MG63 (cell line): ENCODE data around the gene WNT3A. TPM values are rescaled to one million over a fixed set of nuclear protein-coding genes. Genes with fewer than 3 reads are reported as not detected.
"Not testable (repeated sequence)": the region's sequence is repeated elsewhere in the genome, so short reads cannot be mapped to it uniquely, and the experiment has no call there.

Experiments used
- DNase-seq: peaks from one replicate; pipeline ENCODE4 v3.0.0-alpha.2; 2020
- H3K27me3 ChIP-seq: fragments of 250-450 bp; sonication (Bioruptor Pico); 2 replicates; pipeline ENCODE4 v1.5.1; 2020; ENCODE audit warnings: mild to moderate bottlenecking, moderate library complexity
- H3K36me3 ChIP-seq: fragments of 250-450 bp; sonication (Bioruptor Pico); 2 replicates; pipeline ENCODE4 v1.5.1; 2020; ENCODE audit warnings: mild to moderate bottlenecking, moderate library complexity
- H3K4me3 ChIP-seq: fragments of 250-450 bp; sonication (Bioruptor Pico); 2 replicates; pipeline ENCODE4 v1.5.1; 2020; ENCODE audit warnings: mild to moderate bottlenecking, moderate library complexity
- H3K9me3 ChIP-seq: fragments of 250-450 bp; sonication (Bioruptor Pico); 2 replicates; pipeline ENCODE4 v1.5.1; 2020; ENCODE audit warnings: mild to moderate bottlenecking, moderate library complexity
- total RNA-seq: library from RNA; depleted of rRNA; stranded (reverse); fragments of >200 nt; shearing (Covaris generic); gene quantifications from 2 replicates; pipeline ENCODE4 v1.2.3, GENCODE V29; 2014; ENCODE audit warnings: low replicate concordance

WNT3A gene
- total RNA-seq, 1 experiment from 2014 or later = not detected

DNA sequence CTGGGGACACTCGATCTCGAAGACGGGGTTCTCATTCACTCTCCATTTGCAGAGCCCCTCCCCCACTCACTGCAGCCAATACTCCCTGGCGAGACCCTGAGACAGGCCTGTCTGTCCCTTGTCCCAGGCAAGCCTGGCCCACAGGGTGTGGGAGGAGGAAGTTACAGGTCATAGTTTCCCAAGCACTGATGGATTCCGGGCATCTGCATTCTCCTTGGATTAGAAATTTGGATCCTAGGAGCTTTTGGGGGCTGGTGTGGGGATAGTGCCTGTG is 11.3 kb downstream of the WNT3A start:
- Histone ChIP-seq H3K27me3 (no peaks in the 10 kb centered on the region), H3K36me3 (no peaks in the 10 kb centered on the region), H3K4me3 (no peak overlapping the region), H3K9me3 (no peaks in the 10 kb centered on the region)
- DNase-seq = no peak

DNA sequence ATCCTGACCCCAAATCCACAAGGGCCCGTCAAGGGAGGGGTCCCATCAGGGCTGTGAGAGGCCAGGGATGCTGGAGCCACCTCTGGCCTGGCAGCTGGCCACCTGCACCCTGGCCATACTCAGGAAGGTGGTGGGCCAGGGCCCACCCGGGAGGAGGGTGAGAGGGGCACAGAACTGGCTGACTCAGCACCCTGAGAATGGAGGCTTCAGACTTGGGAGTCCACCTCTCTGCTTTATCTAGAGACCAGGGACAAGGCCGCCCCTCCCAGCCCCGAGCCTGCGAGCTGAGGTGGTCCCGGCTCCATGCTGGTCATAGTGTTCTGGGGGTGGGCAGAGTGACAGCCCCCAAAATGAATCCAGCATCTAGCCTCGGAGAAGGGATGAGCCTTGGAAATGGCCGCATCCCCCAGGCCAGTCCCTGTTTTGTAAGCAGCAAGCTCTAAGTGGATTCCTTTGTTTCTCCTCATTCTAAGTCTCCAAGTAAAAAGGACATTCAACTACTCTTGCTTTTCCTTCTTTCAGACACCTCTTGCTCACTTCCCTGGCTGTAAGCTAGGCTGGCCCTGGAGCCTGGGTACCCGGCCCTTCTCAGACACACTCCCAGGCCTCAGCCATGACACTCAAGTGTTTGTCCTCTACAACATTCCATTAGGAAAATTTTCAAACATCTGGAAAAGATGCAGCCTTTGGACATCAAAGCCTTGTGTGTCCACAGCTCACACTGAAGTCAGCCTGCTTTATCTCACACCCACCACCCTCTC is 12.3 kb downstream of the WNT3A start:
- no peaks in the 10 kb centered on the region for H3K9me3 ChIP-seq
- peaks cover 4% of the 10 kb centered on the region; the same call in 1 of the 2 replicates for H3K27me3 ChIP-seq
- no peaks in the 10 kb centered on the region for H3K36me3 ChIP-seq
- H3K4me3 ChIP-seq = no peak overlapping the region
- DNase-seq = no peak

DNA sequence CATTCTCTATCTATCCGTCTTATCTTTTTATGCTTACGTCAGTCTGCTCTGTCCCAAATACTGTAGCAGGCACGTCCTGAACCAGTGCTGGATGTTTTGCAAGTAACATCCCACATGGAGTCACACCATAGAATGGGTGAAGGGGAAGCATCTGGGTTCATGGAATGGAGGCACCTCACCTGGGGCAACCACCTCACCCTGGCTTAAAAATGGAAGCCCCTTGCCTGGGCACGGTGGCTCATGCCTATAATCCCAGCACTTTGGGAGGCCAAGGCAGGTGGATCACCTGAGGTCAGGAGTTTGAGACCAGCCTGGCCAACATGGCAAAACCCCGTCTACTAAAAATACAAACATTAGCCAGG is 12.9 kb downstream of the WNT3A start:
- not testable (repeated sequence) for DNase-seq, H3K9me3 ChIP-seq, H3K4me3 ChIP-seq, H3K36me3 ChIP-seq, H3K27me3 ChIP-seq

DNA sequence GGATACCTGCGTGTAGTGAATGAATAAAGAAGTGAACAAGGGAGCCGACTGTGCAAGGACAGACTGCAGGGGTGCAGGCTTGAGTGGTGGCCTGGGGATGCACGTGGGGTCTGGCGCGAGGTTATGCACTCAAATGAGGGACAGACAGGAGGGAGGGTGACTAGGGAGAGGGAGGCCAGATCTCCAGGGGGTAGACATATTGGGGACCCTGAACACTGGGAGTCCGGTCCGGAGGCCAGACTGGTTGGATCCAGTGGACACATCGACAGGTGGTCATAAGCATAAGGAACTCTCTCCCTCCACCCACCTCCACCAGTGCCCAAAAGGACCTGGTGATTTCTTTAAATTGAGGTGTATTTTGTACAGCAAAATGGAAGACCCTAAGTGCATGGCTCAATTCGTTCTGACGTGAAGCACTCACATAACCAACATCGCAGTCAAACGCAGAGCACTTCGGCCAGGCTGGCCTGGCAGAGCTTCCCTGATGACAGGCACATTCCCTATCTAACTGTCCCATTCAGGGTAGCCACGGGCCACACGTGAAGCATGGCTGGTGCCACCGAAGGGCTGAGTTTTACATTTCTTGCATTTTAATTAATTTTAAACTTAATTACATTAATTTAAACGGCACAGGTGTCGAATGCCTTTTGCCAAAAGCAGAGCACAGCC is 14.0 kb downstream of the WNT3A start:
- no peaks in the 10 kb centered on the region for H3K36me3 ChIP-seq
- H3K4me3 ChIP-seq = no peak overlapping the region
- DNase-seq = no peak
- peaks cover 9% of the 10 kb centered on the region for H3K27me3 ChIP-seq
- H3K9me3 ChIP-seq = peaks cover 2% of the 10 kb centered on the region; the same call in 1 of the 2 replicates

DNA sequence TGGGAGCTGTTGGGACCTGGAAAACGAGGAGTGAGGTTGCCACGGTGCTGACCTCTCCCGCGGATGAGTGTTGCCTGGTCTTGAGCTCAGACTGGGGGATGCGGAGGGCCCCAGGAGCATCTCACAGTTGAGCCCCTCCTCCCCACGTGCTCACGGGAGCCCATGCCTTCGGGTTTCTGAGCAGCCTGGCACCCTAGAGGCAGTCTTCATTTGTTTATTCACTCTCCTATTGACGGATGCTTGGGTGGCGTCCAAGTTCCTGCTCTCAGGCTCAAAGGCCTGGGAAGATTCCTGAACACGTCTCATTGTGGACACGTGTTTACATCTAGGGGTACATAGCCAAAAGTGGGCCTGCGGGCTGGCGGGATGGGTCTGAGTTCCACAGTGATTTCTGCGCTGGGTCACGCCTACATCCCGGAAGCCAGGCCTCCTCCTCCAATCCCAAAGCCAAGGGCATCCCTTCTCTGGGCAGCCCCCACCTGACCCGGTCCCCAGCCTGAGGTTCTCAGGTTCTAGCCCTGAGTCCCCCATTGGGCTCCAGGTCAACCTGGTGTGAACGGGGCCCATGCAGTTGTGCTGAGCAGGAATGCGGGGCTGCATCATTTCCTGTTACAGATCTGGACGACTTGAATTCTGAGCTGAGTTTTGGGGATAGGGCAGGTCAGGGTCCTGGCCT is 14.7 kb downstream of the WNT3A start:
- H3K9me3 ChIP-seq = peaks cover 2% of the 10 kb centered on the region; the same call in 1 of the 2 replicates
- H3K27me3 ChIP-seq = peaks cover 9% of the 10 kb centered on the region
- DNase-seq = no peak
- H3K4me3 ChIP-seq = no peak overlapping the region
- no peaks in the 10 kb centered on the region for H3K36me3 ChIP-seq

DNA sequence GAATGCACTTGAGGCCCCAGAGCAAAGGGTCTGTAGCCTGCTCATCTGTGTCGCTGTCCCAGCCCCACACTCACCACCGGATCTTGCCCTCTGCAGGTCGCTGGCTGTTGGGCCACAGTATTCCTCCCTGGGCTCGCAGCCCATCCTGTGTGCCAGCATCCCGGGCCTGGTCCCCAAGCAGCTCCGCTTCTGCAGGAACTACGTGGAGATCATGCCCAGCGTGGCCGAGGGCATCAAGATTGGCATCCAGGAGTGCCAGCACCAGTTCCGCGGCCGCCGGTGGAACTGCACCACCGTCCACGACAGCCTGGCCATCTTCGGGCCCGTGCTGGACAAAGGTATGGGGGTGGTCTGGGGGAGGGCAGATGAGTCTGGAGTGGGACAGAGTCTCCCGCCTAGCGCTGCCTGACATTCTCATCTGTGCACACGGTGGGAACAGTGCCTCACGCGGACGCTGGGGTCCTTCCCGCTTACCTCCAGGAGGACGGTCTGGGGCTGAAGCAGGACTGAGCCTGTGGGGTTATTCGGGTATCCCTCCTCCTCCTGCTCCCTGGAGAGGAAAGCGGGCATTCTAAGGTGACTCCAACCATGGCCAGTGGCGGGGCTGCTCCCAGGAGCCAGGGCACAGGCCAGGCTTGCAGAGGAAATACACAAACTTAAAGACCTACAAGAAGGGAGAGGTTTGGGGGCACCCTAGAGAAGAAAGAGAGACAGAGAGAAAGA is 15.9 kb downstream of the WNT3A start:
- peaks cover 11% of the 10 kb centered on the region for H3K27me3 ChIP-seq
- no peak overlapping the region for H3K4me3 ChIP-seq
- DNase-seq = no peak
- H3K36me3 ChIP-seq = no peaks in the 10 kb centered on the region
- H3K9me3 ChIP-seq = peaks cover 2% of the 10 kb centered on the region; the same call in 1 of the 2 replicates

DNA sequence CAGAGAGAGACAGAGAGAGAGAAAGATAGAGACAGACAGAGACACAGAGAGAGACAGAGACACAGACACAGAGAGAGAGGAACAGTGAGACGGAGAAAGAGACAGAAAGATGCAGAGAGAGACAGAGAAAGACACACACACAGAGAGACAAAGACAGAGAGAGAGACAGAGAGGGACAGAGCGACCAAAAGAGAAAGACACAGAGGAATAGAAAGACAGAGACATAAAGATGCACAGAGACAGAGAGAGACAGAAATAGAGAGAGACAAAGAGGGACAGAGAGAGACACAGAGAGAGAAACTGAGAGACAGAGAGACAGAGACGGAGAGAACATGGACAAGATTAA is 16.5 kb downstream of the WNT3A start:
- no peaks in the 10 kb centered on the region for H3K36me3 ChIP-seq
- no peak for DNase-seq

DNA sequence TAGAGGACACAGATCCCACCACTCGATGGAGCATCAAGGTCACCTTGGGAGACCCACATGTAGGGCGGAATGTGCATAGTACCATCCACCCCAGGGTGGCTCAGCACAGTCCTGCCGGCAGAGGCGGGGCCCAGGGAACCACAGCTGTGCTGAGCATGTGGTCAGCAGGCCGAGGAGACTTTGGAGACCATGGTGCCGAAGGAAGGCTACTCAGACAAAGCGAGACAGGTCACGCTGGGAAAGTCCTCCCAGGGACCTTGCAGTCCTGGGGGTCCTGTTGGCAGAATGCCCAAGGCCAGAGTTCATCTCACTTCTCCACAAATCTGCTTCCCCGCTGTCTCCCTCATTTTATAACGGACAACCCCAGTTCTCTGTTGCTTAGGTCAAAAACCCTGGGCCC is 22.5 kb downstream of the WNT3A start:
- Histone ChIP-seq H3K9me3 (peaks cover 2% of the 10 kb centered on the region; the same call in 1 of the 2 replicates), H3K27me3 (peaks cover 9% of the 10 kb centered on the region), H3K36me3 (no peaks in the 10 kb centered on the region), H3K4me3 (no peak overlapping the region)
- no peak for DNase-seq

More for the DNA sequence above, 16.5 kb downstream of the WNT3A start:
- Histone ChIP-seq H3K9me3 (peaks cover 2% of the 10 kb centered on the region; the same call in 1 of the 2 replicates), H3K27me3 (peaks cover 14% of the 10 kb centered on the region), H3K4me3 (no peak overlapping the region)

DNA sequence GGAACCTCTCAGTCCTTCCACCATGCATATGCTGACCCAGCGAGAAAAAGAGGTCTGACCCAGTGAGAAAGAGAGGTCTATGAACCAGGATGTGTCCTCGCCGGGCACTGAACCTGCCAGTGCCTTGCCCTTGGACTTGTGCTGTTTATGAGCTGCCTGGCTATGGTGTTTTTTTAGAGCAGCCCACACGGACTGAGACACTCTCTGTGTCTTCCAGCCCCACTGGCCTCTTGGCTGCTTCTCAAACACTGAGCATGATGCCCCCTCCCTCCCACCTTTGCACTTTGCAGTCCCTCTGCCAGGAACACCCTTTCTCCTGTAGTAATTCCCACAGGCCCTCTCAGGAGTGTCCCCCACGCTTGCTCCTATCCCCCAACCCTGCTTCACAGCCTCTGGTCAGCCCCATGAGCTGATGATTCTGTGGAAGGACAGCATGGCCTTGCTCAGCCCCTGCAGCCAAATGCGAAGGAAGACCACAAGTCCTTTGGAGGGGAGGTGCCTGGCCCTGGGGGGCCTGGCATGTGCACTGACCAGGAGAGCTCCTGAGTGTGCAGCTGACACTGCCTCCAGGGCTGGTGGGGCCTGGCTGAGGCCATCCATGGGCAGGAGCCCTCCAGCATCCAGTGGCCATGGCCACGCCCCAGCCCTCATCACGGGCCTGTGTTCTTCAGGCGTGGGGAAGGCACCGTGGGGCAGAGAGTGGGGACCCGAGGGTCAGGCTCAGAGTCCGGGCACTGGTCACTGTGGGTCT is 23.8 kb downstream of the WNT3A start:
- no peaks in the 10 kb centered on the region for H3K36me3 ChIP-seq
- DNase-seq = no peak
- peaks cover 5% of the 10 kb centered on the region; the same call in 1 of the 2 replicates for H3K27me3 ChIP-seq

DNA sequence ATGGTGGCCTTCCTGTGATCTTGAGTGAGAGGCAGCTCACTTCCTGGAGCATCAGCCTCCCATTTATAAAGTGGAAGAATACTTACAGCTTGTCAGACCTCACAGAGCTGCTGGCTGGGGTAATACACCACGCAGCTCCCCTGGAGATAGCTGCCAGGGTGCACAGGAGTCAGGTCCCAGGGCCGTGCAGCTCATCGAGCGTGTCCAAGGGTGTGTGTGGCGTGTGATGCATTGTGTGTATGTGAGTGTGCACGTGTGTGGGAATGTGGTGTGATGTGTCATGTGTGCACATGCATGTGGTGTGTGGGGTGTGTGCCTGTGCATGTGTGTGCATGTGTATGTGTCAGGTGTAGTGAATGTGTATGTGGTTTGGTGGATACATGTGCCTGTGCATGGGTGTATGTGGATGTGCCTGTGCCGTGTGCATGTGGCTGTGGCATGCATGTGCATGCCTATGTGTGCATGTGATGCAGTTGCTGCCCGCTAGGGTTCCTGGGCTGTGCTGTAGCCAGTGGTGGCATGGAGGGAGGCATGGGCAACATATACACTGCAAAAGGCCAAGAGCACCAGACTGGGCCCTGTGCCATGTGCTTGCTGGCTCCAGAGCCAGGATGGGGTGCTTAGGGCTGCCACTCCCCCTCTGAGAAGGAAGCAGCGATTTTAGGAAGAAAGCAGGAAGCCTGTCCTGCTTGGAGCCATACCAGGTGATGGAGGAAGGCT is 24.6 kb downstream of the WNT3A start:
- H3K27me3 ChIP-seq = peaks cover 5% of the 10 kb centered on the region; the same call in 1 of the 2 replicates
- no peak overlapping the region for H3K4me3 ChIP-seq
- H3K36me3 ChIP-seq = no peaks in the 10 kb centered on the region
- peak; percentile 49 for DNase-seq
- H3K9me3 ChIP-seq = no peaks in the 10 kb centered on the region

More for the DNA sequence above, 23.8 kb downstream of the WNT3A start:
- Histone ChIP-seq H3K9me3 (no peaks in the 10 kb centered on the region), H3K4me3 (no peak overlapping the region)

DNA sequence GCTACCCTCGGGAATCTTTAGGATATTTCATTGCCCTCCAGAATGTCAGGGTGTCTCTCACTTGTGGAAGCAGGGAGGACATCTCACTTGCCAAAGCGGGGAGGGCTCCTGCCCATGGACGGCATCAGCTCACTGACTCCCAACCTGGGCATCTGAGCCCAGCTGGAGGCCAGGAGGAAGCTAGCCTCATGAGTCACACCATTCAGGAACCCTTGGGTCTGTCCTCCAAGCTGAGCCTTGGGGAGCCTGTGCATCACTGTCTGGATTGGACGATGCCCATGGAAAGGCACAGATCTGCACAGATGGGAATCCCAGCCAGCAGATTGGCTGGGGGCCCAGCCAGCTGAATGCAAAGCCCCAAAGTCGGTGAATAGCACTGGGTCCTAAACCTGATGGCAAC is 25.2 kb downstream of the WNT3A start:
- peak; percentile 63 for DNase-seq
- no peak overlapping the region for H3K4me3 ChIP-seq

DNA sequence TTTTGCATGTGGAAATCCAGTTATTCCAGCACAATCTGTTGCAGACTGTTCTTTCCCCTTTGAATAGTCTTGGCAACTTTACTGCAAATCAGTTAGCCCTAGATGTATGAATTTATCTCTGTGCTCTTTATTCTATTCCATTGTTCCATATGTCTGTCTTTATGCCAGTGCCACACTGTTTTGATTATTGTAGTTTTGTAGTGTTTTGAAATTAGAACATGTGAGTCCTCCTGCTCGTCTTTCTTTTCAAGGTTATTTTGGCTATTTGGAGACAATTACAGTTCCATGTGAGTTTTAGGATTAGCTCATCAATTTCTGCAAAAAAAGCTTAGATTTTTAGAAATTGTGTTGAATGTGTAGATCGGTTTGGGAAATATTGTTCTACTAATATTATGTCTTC is 26.6 kb downstream of the WNT3A start:
- H3K4me3 ChIP-seq = no peak overlapping the region
- DNase-seq = no peak
- no peaks in the 10 kb centered on the region for H3K9me3 ChIP-seq
- H3K27me3 ChIP-seq = no peaks in the 10 kb centered on the region
- no peaks in the 10 kb centered on the region for H3K36me3 ChIP-seq

More for the DNA sequence above, 25.2 kb downstream of the WNT3A start:
- H3K9me3 ChIP-seq = no peaks in the 10 kb centered on the region
- no peaks in the 10 kb centered on the region for H3K36me3 ChIP-seq
- H3K27me3 ChIP-seq = peaks cover 5% of the 10 kb centered on the region; the same call in 1 of the 2 replicates

DNA sequence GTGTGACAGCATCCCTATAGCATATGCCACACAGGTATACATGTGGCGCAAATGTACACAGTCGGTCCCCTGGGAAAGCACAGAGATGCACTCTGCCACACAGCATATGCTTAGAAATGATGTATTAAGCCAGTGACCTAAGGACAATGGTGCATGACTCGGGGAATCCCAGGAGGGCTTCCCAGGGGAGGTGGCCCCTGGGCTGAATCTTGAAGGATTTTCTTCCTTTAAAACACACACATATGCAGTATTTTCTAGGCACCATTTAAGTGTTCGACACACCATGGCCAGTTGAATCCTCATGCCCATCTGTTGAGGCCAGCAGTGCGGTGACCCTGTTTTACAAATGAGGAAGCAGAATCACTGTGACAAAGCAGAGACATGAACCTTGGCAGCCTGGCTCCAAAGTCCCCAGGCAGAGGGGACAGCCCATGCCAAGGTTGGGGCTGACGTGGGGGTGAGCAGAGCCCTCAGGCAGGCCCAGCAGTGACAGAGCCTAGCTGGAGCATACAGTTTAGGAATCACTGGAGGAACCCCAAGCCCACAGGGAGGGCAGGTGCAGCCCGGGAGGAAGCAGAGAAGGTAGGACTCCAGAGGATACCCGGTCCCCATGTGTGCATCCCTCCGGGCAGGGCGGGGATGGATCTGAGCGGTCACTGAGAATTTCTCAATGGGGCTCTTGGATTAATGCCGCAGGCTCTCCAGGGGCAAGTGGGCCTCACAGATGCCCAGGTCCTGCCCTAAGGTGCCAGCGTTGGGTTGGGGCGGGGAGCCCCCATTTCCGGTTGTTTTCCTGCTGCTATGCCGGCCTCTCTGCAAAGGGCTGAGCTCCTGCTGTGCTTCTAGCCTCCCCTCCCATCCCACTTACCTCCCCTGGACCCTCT is 28.4 kb downstream of the WNT3A start:
- H3K27me3 ChIP-seq = no peaks in the 10 kb centered on the region; the same call in 1 of the 2 replicates
- H3K36me3 ChIP-seq = no peaks in the 10 kb centered on the region
- DNase-seq = no peak
- no peak overlapping the region for H3K4me3 ChIP-seq
- no peaks in the 10 kb centered on the region for H3K9me3 ChIP-seq

DNA sequence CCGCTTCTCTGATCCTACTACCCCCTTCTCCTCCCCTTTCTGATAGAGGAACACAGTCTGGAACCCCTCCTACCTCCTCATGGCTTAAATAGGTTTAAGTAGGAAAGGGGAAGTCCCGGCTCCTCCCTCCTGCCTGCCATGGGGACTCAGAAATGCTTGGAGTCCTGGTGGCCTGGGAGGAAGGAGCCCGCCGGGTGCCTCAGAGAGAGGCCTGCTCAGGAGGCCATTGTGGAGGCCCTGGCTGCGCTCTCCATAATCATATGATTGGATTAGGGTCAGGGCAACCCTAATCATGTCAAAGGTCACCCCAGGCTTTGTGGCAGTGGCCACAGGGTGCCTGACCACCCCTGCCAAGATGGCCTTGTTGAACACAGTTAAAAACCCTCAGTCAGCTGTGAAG is 29.0 kb downstream of the WNT3A start:
- Histone ChIP-seq H3K36me3 (no peaks in the 10 kb centered on the region), H3K27me3 (no peaks in the 10 kb centered on the region; the same call in 1 of the 2 replicates), H3K4me3 (no peak overlapping the region), H3K9me3 (no peaks in the 10 kb centered on the region)
- DNase-seq = no peak

DNA sequence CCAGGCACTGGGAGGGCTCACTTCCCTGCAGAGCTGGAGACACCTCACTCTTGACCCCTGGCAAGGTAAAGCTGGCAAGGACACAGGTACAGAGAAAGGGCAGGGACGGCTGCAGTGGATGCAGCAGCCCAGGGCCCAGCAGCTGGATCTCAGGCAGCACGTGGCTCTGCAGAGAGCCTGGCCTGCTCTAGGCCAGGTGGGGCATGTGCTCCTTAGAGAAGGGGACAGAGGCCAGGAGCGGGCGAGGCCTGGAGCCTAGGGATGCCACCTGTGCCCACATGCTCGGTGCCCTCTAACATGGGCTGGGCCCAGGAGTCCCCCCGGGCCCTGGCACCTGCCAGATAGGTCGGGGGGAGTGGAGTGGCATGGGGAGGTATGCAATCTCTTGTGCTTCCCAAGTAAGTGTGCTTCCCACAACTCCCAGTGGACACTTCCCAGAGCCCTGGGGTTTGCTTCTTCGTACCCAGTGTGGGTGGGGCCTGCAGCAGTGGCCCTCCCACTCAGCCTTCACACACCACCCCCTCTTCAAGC is 30.0 kb downstream of the WNT3A start:
- no peak for DNase-seq
- Histone ChIP-seq H3K4me3 (no peak overlapping the region), H3K9me3 (no peaks in the 10 kb centered on the region), H3K27me3 (no peaks in the 10 kb centered on the region; the same call in 1 of the 2 replicates), H3K36me3 (no peaks in the 10 kb centered on the region)
